HepG2 (cell line): ENCODE results near the gene BICDL1. TPM values are rescaled to one million over a fixed set of nuclear protein-coding genes. Genes with fewer than 3 reads are reported as not detected.

Source experiments
- ATAC-seq: fragments of 200-7000 bp; cut with Tn5 transposase; 3 replicates; pipeline ENCODE4 v1.9.1; 2020; ENCODE audit warnings: mild to moderate bottlenecking, moderate library complexity
- BruUV-seq: library from RNA; stranded (reverse); fragments of 400-500 nt; replicated peaks from 2 replicates; lab custom pipeline; 2021; lab: Mats Ljungman, UMichigan
- CTCF ChIA-PET: fragments of 300-600 bp; formaldehyde crosslinking; extraction: SDS; loops from one replicate; lab custom pipeline; 2021; ENCODE audit warnings: low total read pairs, inconsistent platforms, low intra/inter-chr PET ratio; lab: Yijun Ruan, JAX
- POLR2A ChIA-PET: fragments of 350-600 bp; sonication (Branson Sonifier 250); formaldehyde crosslinking; loops from one replicate; lab custom pipeline; 2020; ENCODE audit warnings: antibody characterized with exemption, inconsistent platforms; lab: Yijun Ruan, JAX
- DNase-seq: peaks from one replicate; pipeline ENCODE4 v3.0.0-alpha.2; 2015; ENCODE audit warnings: low spot score
- FAIRE-seq: peaks from 3 replicates; lab custom pipeline; 2011; peaks lifted over from hg19 to GRCh38; lab: Jason Lieb, UNC
- H2AFZ ChIP-seq: one replicate; pipeline ENCODE4 v1.6.1; 2011; ENCODE audit warnings: low read length, inconsistent platforms
- H3K27ac ChIP-seq: fragments of 300-600 bp; 3 replicates; pipeline ENCODE4 v1.8.0; 2011; ENCODE audit warnings: mixed run types, mild to moderate bottlenecking, mixed read lengths, low read length, inconsistent platforms; ENCODE audit not compliant: insufficient read depth; ENCODE audit errors: extremely low read length
- H3K27me3 ChIP-seq, 2 experiments: fragments of 200-600 bp in 1 of 2; 2 replicates in 1 of 2; 3 replicates in 1 of 2; pipeline versions ENCODE4 v1.6.0 to v1.8.0; 2011; ENCODE audit warnings: low read length in 2 of 2, mild to moderate bottlenecking in 2 of 2, moderate library complexity in 2 of 2, inconsistent platforms in 1 of 2; ENCODE audit not compliant: insufficient read depth in 2 of 2, control insufficient read depth in 1 of 2
- H3K36me3 ChIP-seq, 2 experiments: fragments of 200-600 bp in 1 of 2; replicated peaks in 1 of 2; 2 replicates in 1 of 2; 3 replicates in 1 of 2; pipeline versions ENCODE4 v1.5.1 to v1.8.0; 2011; ENCODE audit warnings: low read length in 2 of 2, inconsistent platforms in 1 of 2; ENCODE audit not compliant: insufficient read depth in 2 of 2, control insufficient read depth in 1 of 2
- H3K4me1 ChIP-seq: 2 replicates; pipeline ENCODE4 v1.5.1; 2012; ENCODE audit warnings: low read length, inconsistent platforms; ENCODE audit not compliant: insufficient read depth
- H3K4me2 ChIP-seq: 2 replicates; pipeline ENCODE4 v1.6.0; 2011; ENCODE audit warnings: low read depth, low read length, inconsistent platforms
- H3K4me3 ChIP-seq, 3 experiments: fragments of 200-600 bp in 1 of 3; sonication (generic), shearing (Covaris generic) in 1 of 3; replicated peaks in 1 of 3; 2 replicates each; pipeline ENCODE4 v1.5.1; 2011 to 2016; ENCODE audit warnings: low read length in 3 of 3, inconsistent platforms in 2 of 3, low read depth in 2 of 3, mild to moderate bottlenecking in 2 of 3, control low read depth in 1 of 3, mixed read lengths in 1 of 3; ENCODE audit not compliant: insufficient read depth in 1 of 3
- H3K79me2 ChIP-seq: one replicate; pipeline ENCODE4 v1.6.1; 2011; ENCODE audit warnings: low read length, inconsistent platforms; ENCODE audit not compliant: insufficient read depth
- H3K9ac ChIP-seq: 2 replicates; pipeline ENCODE4 v1.6.0; 2011; ENCODE audit warnings: mild to moderate bottlenecking, low read depth, low read length, inconsistent platforms; ENCODE audit not compliant: insufficient read depth
- H3K9me3 ChIP-seq: 2 replicates; pipeline ENCODE4 v1.5.1; 2012; ENCODE audit warnings: mild to moderate bottlenecking, low read length
- H4K20me1 ChIP-seq: 2 replicates; pipeline ENCODE4 v1.6.0; 2011; ENCODE audit warnings: inconsistent platforms, mild to moderate bottlenecking, low read length, moderate library complexity; ENCODE audit not compliant: insufficient read depth
- CCDC6 ChIP-seq: sonication (generic); formaldehyde crosslinking; IDR thresholded peaks from 2 replicates; pipeline ENCODE4 v1.8.1; 2022; ENCODE audit warnings: mild to moderate bottlenecking, missing genetic modification reagents, moderate library complexity
- HNRNPK ChIP-seq: fragments of 200-400 bp; formaldehyde crosslinking; IDR thresholded peaks from 2 replicates; pipeline ENCODE4 v1.6.1; 2018; ENCODE audit warnings: low read length, low read depth, moderate library complexity, mild to moderate bottlenecking; ENCODE audit not compliant: poor library complexity, severe bottlenecking
- KLF16 ChIP-seq, 2 experiments: sonication (generic) in 1 of 2; formaldehyde crosslinking in 1 of 2; IDR thresholded peaks; 2 replicates each; pipeline versions ENCODE4 v1.6.1 to v1.8.0; 2016 to 2023; ENCODE audit warnings: missing genetic modification reagents in 2 of 2, missing compliant biosample characterization in 1 of 2
- POLR2AphosphoS2 ChIP-seq: IDR thresholded peaks from 2 replicates; pipeline ENCODE4 v1.6.1; 2011; ENCODE audit warnings: low read depth, low read length, improper control_type of control experiment
- ZFP36L1 ChIP-seq: sonication (generic); formaldehyde crosslinking; IDR thresholded peaks from 2 replicates; pipeline ENCODE4 v1.8.0; 2022; ENCODE audit warnings: mild to moderate bottlenecking, missing genetic modification reagents, moderate library complexity
- ZNF512B ChIP-seq: sonication (generic); formaldehyde crosslinking; IDR thresholded peaks from 2 replicates; pipeline ENCODE4 v1.5.1; 2020; ENCODE audit warnings: missing genetic modification reagents, mild to moderate bottlenecking, borderline replicate concordance
- ZNF589 ChIP-seq: sonication (generic); formaldehyde crosslinking; conservative IDR thresholded peaks from 2 replicates; pipeline ENCODE4 v1.8.0; 2022; ENCODE audit warnings: mild to moderate bottlenecking, moderate library complexity, missing genetic modification reagents
- WGBS: methylation state at CpG from one replicate; pipeline ENCODE4 v1.1.6; 2017; ENCODE audit warnings: low lambda C conversion rate; 5-methylcytosine and 5-hydroxymethylcytosine counted together
- in situ Hi-C: cut with HindIII; loops from 2 replicates; pipeline ENCODE4 v1.10.0; 2017; ENCODE audit warnings: low pct_unique_long_range_greater_than_20kb; ENCODE audit not compliant: extremely low pct_ligation_motif_present
- intact Hi-C: fragments of 100-400 bp; cut with micrococcal nuclease; formaldehyde crosslinking; loops from one replicate; pipeline ENCODE4 v1.10.0; 2022; ENCODE audit not compliant: unreplicated experiment
- polyA plus RNA-seq, 8 experiments: library from polyadenylated mRNA; depleted of rRNA in 3 of 8; stranded (reverse) in 7 of 8; unstranded in 1 of 8; fragments of >200 nt; fragmentation: Illumina TruSeq in 4 of 8; extraction: Trizol in 4 of 8; gene quantifications; 2 replicates each; pipeline versions ENCODE4 v1.2.1 to v1.2.3, GENCODE V29; 2011 to 2016; ENCODE audit warnings: low read depth in 4 of 8, missing spikeins in 1 of 8, mixed read lengths in 1 of 8; ENCODE audit not compliant: insufficient read depth in 1 of 8
- total RNA-seq, 5 experiments: library from RNA; depleted of rRNA; stranded (reverse); fragments of >200 nt; fragmentation: Illumina TruSeq; extraction: Trizol; gene quantifications; 2 replicates each; pipeline ENCODE4 v1.2.3, GENCODE V29; 2016; ENCODE audit warnings: low read depth in 1 of 5

BICDL1 gene
- total and polyA plus RNA-seq, 2 of the 13 experiments (the other 11 are each of a cell fraction or from before 2014, with no cell fraction given) = 3.6 to 9.7 TPM

- CTCF ChIA-PET = no interaction called here
- Histone ChIP-seq H2AFZ (no peak overlapping the region), H3K27ac (no peak overlapping the region), H3K4me1 (no peaks in the 10 kb centered on the region), H3K79me2 (peaks cover 20% of the 10 kb centered on the region), H3K4me3 (no peak overlapping the region), H3K9me3 (no peaks in the 10 kb centered on the region), H3K9ac (no peak overlapping the region), H3K27me3 (no peaks in the 10 kb centered on the region), H4K20me1 (peaks cover 9% of the 10 kb centered on the region; the same call in 1 of the 2 replicates), H3K36me3 (peaks cover 32 to 70% of the 10 kb centered on the region in 2 experiments; a peak in 4 of 5 replicates), H3K4me2 (no peak overlapping the region)
- ATAC-seq (no peak), DNase-seq (no peak), FAIRE-seq (no peak)
- POLR2A ChIA-PET = no interaction called here
- TF ChIP-seq ZFP36L1 (CRISPR knock-in tag) = no peak
- no peak for TF ChIP-seq CCDC6 (CRISPR knock-in tag)
- in situ Hi-C loops = no loop called here
- 94% methylated on average over 9 of the region's 21 CpGs for WGBS
- no TSS peak for BruUV-seq
- intact Hi-C loops = no loop called here
Measured at GRCh38 chr12:120100630-120101029, 111.6 kb downstream of the BICDL1 start.

GRCh38 chr12:120101182-120101581, 112.1 kb downstream of the BICDL1 start:
- H3K9me3 ChIP-seq = no peaks in the 10 kb centered on the region
- no peaks in the 10 kb centered on the region for H3K27me3 ChIP-seq
- 98% methylated on average over 11 of the region's 11 CpGs for WGBS
- no peaks in the 10 kb centered on the region for H3K4me1 ChIP-seq
- DNase-seq (no peak), ATAC-seq (no peak), FAIRE-seq (no peak)
- ChIA-PET CTCF (no interaction called here), POLR2A (no interaction called here)
- in situ Hi-C loops (no loop called here), intact Hi-C loops (no loop called here)
- no peak overlapping the region for H3K27ac ChIP-seq
- no peak overlapping the region for H2AFZ ChIP-seq
- TF ChIP-seq ZNF512B (no peak), ZNF589 (CRISPR knock-in tag) (no peak), POLR2AphosphoS2 (no peak), HNRNPK (no peak), KLF16 (CRISPR knock-in tag; IDR thresholded peaks at IDR 0.05) (no peak)
- H3K36me3 ChIP-seq = peaks cover 32 to 71% of the 10 kb centered on the region in 2 experiments; a peak in 4 of 5 replicates
- H3K79me2 ChIP-seq = peaks cover 22% of the 10 kb centered on the region
- no peak overlapping the region for H3K4me2 ChIP-seq
- H3K4me3 ChIP-seq = no peak overlapping the region
- no peak overlapping the region for H3K9ac ChIP-seq
- H4K20me1 ChIP-seq = peaks cover 10% of the 10 kb centered on the region; the same call in 1 of the 2 replicates
- no TSS peak for BruUV-seq
